ENCODE measurements around the gene ISLR2. TPM values are rescaled to one million over a fixed set of nuclear protein-coding genes. Genes with fewer than 3 reads are reported as not detected.
A peak's percentile ranks its signal among the peaks of the same experiment; 100 is the strongest.

Gene ISLR2
- total RNA-seq, 1 donor = under 0.01 TPM

- Histone ChIP-seq H3K4me1 (ENCODE audit: insufficient read depth, low read length) (peaks cover 40% of the 10 kb centered on the region), H3K36me3 (ENCODE audit: insufficient read depth, low read length) (no peaks in the 10 kb centered on the region), H3K27ac (ENCODE audit: low read depth, low read length) (no peak overlapping the region), H3K9me3 (ENCODE audit: low read depth, low read length) (no peaks in the 10 kb centered on the region), H3K4me3 (ENCODE audit: insufficient read depth, low read length) (peak overlapping the region; percentile 31), H3K4me2 (ENCODE audit: insufficient read depth, low read length) (peak overlapping the region; percentile 39), H3K27me3 (ENCODE audit: insufficient read depth, low read length) (no peaks in the 10 kb centered on the region), H2AFZ (ENCODE audit: low read length) (peak overlapping the region; percentile 56), H4K20me1 (ENCODE audit: insufficient read depth, low read length) (no peaks in the 10 kb centered on the region), H3K79me2 (ENCODE audit: insufficient read depth, low read length) (no peaks in the 10 kb centered on the region)
- no peak for TF ChIP-seq CTCF (IDR thresholded peaks at IDR 0.05; ENCODE audit: extremely low read depth, low read depth, low read length)
- DNase-seq (ENCODE audit: insufficient read length, low spot score, missing footprints) = no peak
Observed at GRCh38 chr15:74174219-74174957, 44.0 kb downstream of the ISLR2 start.

GRCh38 chr15:74174958-74175253, 44.5 kb downstream of the ISLR2 start:
- H2AFZ ChIP-seq (ENCODE audit: low read length) = no peak overlapping the region
- no peaks in the 10 kb centered on the region for H3K79me2 ChIP-seq (ENCODE audit: insufficient read depth, low read length)
- H3K4me1 ChIP-seq (ENCODE audit: insufficient read depth, low read length) = peaks cover 45% of the 10 kb centered on the region
- no peaks in the 10 kb centered on the region for H3K27me3 ChIP-seq (ENCODE audit: insufficient read depth, low read length)
- H3K36me3 ChIP-seq (ENCODE audit: insufficient read depth, low read length) = no peaks in the 10 kb centered on the region
- DNase-seq (ENCODE audit: insufficient read length, low spot score, missing footprints) = no peak
- no peak overlapping the region for H3K4me3 ChIP-seq (ENCODE audit: insufficient read depth, low read length)
- no peak for TF ChIP-seq CTCF (IDR thresholded peaks at IDR 0.05; ENCODE audit: extremely low read depth, low read depth, low read length)
- H4K20me1 ChIP-seq (ENCODE audit: insufficient read depth, low read length) = no peaks in the 10 kb centered on the region
- no peak overlapping the region for H3K27ac ChIP-seq (ENCODE audit: low read depth, low read length)
- H3K4me2 ChIP-seq (ENCODE audit: insufficient read depth, low read length) = no peak overlapping the region
- no peaks in the 10 kb centered on the region for H3K9me3 ChIP-seq (ENCODE audit: low read depth, low read length)

GRCh38 chr15:74175271-74176191, 45.1 kb downstream of the ISLR2 start:
- no peak overlapping the region for H3K27ac ChIP-seq (ENCODE audit: low read depth, low read length)
- no peak overlapping the region for H2AFZ ChIP-seq (ENCODE audit: low read length)
- peaks cover 51% of the 10 kb centered on the region for H3K4me1 ChIP-seq (ENCODE audit: insufficient read depth, low read length)
- no peak overlapping the region for H3K4me3 ChIP-seq (ENCODE audit: insufficient read depth, low read length)
- H4K20me1 ChIP-seq (ENCODE audit: insufficient read depth, low read length) = no peaks in the 10 kb centered on the region
- H3K79me2 ChIP-seq (ENCODE audit: insufficient read depth, low read length) = no peaks in the 10 kb centered on the region
- TF ChIP-seq CTCF (IDR thresholded peaks at IDR 0.05; ENCODE audit: extremely low read depth, low read depth, low read length) = no peak
- no peaks in the 10 kb centered on the region for H3K27me3 ChIP-seq (ENCODE audit: insufficient read depth, low read length)
- H3K4me2 ChIP-seq (ENCODE audit: insufficient read depth, low read length) = no peak overlapping the region
- no peak for DNase-seq (ENCODE audit: insufficient read length, low spot score, missing footprints)
- no peaks in the 10 kb centered on the region for H3K9me3 ChIP-seq (ENCODE audit: low read depth, low read length)
- H3K36me3 ChIP-seq (ENCODE audit: insufficient read depth, low read length) = no peaks in the 10 kb centered on the region
